ACC112 (cell line): ENCODE data around the gene TNFRSF13B.
A peak's percentile ranks its signal among the peaks of the same experiment; 100 is the strongest.
"Not testable (repeated sequence)": the region's sequence is repeated elsewhere in the genome, so short reads cannot be mapped to it uniquely, and the experiment has no call there.

Source experiments
- H2AFZ ChIP-seq: fragments of 200-600 bp; sonication (generic); one replicate; pipeline ENCODE4 v1.6.0; 2017; ENCODE audit warnings: antibody characterized with exemption, low read length; ENCODE audit not compliant: unreplicated experiment
- H3K27ac ChIP-seq: fragments of 200-600 bp; sonication (generic); 2 replicates; pipeline ENCODE4 v1.5.1; 2014; ENCODE audit warnings: low read depth, mild to moderate bottlenecking, antibody characterized with exemption, low read length, moderate library complexity
- H3K27me3 ChIP-seq: fragments of 200-600 bp; sonication (generic); 2 replicates; pipeline ENCODE4 v1.6.1; 2014; ENCODE audit warnings: mild to moderate bottlenecking, antibody characterized with exemption, low read length, moderate library complexity, mixed read lengths; ENCODE audit not compliant: insufficient read depth
- H3K36me3 ChIP-seq: fragments of 200-600 bp; sonication (generic); 2 replicates; pipeline ENCODE4 v1.6.1; 2016; ENCODE audit warnings: mild to moderate bottlenecking, antibody characterized with exemption, low read length, moderate library complexity, mixed read lengths; ENCODE audit not compliant: insufficient read depth
- H3K4me1 ChIP-seq: fragments of 200-600 bp; sonication (generic); one replicate; pipeline ENCODE4 v1.6.1; 2016; ENCODE audit warnings: low read length, mixed read lengths; ENCODE audit not compliant: insufficient read depth, unreplicated experiment, control insufficient read depth
- H3K4me3 ChIP-seq: fragments of 200-600 bp; sonication (generic); 2 replicates; pipeline ENCODE4 v1.5.1; 2014; ENCODE audit warnings: mild to moderate bottlenecking, low read depth, low read length
- H3K79me2 ChIP-seq: fragments of 200-600 bp; sonication (generic); one replicate; pipeline ENCODE4 v1.6.0; 2016; ENCODE audit warnings: low read length; ENCODE audit not compliant: control insufficient read depth, unreplicated experiment, insufficient read depth

Gene TNFRSF13B

DNA sequence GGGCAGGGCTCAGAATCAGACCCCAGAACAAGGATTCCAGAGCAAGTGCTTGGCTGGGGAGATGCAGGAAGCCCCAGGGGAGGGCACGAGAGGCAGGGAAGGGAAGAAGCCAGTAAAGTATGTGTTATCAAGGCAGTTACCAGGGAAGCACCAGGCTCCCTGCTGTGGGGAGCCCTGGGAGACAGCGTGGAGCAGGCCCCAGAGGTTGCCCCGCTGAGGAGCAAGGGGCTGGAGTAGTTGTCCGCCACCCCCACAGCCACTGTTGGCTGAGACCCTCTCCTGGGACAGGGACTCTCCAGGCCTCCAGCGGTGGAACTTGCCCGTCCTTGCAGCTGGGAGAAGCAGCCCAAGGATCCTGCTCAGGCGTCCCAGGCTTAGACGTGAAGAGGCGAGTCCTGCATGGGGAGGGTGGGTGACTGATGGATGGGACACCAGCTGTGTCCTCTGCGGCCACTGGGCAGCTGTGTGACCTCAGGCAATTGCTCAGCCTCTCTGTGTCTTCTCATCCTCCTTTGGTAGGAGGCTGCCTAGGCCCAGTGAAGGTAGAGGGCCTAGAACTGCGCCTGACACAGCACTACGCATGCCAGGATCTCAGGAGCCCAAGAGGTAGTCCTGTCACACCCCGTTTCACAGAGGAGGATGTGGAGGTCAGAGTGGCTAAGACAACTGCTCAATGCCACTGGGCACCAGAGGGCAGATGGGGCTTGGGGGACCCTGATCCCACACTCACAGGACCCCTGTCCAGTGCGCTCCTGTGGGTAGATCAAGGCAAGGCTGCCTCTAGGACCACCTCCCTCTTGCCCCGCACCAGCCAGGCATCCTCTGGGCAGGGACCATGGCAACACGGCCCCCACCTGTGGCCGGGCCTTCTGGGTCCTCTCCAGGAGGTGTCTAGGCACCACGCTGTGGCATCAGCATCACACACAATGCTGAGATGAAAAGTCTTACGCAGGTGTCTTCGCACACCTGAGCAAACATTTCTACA, 31.1 kb upstream of the TNFRSF13B start:
- not testable (repeated sequence) for H3K4me1 ChIP-seq, H3K27ac ChIP-seq, H3K36me3 ChIP-seq, H3K4me3 ChIP-seq, H2AFZ ChIP-seq, H3K27me3 ChIP-seq, H3K79me2 ChIP-seq

DNA sequence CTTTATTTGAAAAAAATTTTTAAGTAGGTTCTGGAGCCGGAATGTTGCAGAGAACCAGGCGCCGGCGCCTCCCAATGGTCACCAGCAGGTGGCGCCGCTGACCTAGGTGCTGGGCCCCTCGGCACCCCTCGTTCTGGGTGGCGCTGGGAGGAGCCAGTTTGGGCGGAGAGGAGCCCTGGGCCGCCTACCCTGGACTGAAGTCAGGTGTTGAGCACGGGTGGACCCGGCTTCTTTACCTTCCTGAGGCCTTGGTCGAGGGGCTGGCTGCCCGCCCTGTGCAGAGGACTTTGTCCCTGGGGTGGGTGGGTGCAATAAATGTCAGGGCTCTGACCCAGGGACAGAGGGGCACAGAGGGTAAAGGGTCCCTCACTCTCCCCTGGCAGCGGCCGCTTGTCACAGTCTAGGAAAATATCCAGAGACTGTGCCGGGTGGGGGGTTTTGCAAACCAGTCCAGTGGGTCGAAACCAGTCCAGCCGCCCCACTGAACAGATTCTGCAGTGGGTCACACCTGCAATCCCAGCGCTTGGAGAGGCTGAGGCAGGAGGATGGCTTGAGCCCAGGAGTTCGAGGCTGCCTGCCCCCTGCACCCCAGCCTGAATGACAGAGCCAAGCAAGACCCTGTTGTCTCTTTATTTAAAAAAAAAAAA, 30.1 kb upstream of the TNFRSF13B start:
- Histone ChIP-seq H3K27ac (no peak overlapping the region), H3K4me1 (no peaks in the 10 kb centered on the region), H3K4me3 (no peak overlapping the region), H3K36me3 (no peaks in the 10 kb centered on the region), H3K79me2 (no peaks in the 10 kb centered on the region), H2AFZ (peak overlapping the region; percentile 23), H3K27me3 (no peaks in the 10 kb centered on the region)

DNA sequence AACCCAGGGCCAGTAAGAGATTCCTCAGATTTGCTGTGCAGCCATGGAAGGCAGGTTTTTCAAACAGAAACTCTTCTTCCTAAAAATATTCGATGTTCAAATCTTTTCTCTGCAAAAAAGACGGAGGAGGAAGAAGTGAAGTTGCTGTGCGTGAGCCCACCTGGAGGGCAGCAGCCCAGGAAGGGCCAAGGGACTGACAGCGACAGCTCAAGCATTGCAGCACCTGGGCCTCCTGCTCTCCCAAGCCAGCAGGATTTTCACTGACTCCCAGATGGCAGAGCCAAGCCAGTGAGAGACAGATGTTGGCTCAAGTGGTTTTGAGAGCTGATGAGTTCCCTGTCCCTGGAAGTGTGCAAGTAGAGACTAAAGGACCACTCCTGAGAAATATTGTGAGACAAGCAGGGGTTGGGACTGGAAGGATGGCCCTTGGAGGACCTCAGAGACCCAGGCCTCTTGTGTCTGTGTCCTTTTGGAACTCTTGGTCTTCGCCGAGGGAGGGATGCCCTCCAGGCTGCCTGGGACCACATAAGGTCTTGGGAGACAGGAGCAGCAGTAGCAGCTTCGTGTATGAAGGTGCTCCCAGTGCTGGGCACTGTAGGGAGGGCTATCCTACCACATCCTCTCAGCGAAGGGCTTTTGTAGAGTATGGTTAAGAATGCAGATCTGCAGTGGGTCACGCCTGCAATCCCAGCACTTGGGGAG, 29.3 kb upstream of the TNFRSF13B start:
- no peak overlapping the region for H2AFZ ChIP-seq
- H3K27ac ChIP-seq, result no peak overlapping the region

DNA sequence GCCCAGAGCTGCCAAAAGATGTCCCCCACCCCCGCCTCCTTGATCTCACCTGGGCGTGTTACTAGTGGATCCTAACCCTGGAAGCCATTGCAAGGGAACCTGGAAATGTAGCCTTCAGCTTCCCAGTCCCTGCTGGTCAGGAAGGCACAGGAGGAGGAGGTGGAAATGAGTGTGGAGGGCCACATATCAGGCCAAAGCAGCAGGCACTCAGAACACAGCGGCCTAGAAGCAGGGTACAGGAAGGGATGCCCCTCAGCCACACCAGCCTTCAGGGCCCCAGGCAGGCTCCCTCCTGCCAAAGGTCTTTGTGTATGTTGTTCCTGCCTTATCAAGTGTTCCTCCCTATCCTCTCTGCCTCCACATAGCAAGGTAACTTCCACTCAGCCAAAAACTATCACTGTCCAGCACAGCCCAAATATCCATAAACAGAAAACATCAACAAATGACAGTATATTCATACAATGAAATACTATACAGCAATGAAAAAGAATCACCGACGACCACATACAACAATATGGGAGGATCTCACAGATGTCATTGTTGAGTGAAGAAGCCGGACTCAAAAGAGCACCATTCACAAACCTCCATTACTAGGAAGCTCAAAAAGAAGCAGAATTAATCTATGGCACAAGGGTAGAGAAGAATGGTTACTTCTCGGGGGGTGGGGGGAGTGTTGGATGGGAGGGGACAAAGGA, 28.2 kb upstream of the TNFRSF13B start:
- H3K4me1 ChIP-seq, result no peaks in the 10 kb centered on the region
- no peak overlapping the region for H3K27ac ChIP-seq

More for the DNA sequence above, 29.3 kb upstream of the TNFRSF13B start:
- Histone ChIP-seq H3K4me1 (no peaks in the 10 kb centered on the region), H3K4me3 (no peak overlapping the region), H3K27me3 (no peaks in the 10 kb centered on the region), H3K79me2 (no peaks in the 10 kb centered on the region), H3K36me3 (no peaks in the 10 kb centered on the region)

DNA sequence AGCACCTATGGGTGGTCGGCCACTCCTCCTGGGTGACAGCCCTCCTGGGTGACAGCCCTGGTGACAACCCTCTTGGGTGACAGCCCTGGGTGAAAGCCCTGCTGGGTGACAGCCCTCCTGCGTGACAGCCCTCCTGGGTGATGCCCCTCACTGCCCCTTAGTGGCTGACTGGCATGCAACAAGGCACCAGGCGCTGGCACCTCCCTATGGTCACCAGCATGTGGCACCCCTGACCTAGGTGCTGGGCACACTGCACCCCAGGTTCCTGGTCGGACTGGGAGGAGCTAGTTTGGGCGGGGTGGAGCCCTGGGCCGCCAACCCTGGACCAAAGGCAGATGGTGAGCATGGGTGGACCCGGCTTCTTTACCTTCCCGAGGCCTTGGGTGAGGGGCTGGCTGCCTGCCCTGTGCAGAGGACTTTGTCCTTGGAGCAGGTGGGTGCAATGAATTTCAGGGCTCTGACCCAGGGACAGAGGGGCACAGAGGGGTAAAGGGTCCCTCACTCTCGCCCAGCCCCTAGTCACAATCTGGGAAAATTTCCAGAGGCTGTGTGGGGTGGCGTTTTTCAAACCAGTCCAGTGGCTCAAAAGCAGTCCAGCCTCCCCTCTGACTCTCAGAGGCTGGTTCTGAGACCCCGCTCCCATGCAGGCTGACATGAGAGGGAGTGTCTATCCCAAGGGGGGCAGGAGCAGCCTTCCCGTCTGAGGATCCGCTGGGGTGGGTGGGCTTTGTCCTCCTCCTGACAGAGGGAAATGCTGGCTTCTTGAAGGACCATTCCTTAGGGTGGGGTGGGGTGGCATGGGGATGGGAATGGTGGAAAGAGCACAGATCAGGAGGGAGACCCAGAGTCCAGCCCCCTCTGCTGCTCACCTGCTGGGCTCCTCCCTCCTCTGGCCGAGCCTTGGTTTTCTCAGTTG, 25.9 kb upstream of the TNFRSF13B start:
- Histone ChIP-seq H3K4me3 (no peak overlapping the region), H3K4me1 (no peaks in the 10 kb centered on the region), H3K27ac (no peak overlapping the region), H3K79me2 (no peaks in the 10 kb centered on the region), H3K27me3 (no peaks in the 10 kb centered on the region), H2AFZ (no peak overlapping the region), H3K36me3 (no peaks in the 10 kb centered on the region)

More for the DNA sequence above, 28.2 kb upstream of the TNFRSF13B start:
- Histone ChIP-seq H2AFZ (no peak overlapping the region), H3K36me3 (no peaks in the 10 kb centered on the region), H3K27me3 (no peaks in the 10 kb centered on the region), H3K4me3 (no peak overlapping the region), H3K79me2 (no peaks in the 10 kb centered on the region)

DNA sequence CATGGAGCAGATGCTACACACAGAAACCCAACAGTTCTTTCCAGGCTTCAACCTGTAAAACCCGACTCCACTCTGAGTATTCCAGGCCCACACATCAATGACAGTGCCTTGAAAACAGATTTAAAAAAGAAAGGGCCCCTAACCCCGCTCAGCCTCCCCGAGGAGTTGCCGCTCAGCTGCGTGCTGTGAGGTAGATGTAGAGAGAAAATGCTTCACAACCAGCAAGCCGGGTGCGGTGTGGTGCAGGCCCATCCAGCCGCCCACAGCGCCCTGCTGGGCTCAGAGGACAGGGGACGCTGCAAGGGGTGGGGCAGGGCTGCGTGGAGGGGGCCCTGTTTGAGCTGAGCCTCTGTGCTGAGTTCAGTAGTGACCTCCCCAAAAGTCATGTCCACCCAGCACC, 24.8 kb upstream of the TNFRSF13B start:
- H3K27me3 ChIP-seq, H2AFZ ChIP-seq: not testable (repeated sequence)

DNA sequence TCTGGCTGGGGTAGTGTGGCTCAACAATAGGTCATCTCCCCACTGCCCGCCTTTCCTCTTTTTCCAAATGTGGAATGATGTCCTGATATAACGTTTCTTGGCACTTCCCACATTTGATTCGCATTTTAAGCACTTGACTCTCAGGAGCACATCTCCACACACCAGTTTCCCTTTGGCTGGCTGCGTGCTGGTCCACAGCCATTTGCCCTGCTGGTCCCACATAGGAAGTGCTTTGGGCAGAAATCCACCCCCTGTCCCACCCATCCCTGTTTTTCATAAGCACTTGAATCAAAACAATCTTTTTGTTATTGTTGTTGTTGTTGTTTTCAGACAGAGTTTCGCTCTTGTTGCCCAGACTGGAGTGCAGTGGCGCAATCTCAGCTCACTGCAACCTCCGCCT, 24.0 kb upstream of the TNFRSF13B start:
- Histone ChIP-seq H3K36me3 (no peaks in the 10 kb centered on the region), H3K27me3 (no peaks in the 10 kb centered on the region), H2AFZ (no peak overlapping the region), H3K4me3 (no peak overlapping the region), H3K79me2 (no peaks in the 10 kb centered on the region), H3K27ac (no peak overlapping the region), H3K4me1 (no peaks in the 10 kb centered on the region)

More for the DNA sequence above, 24.8 kb upstream of the TNFRSF13B start:
- H3K79me2 ChIP-seq, H3K4me1 ChIP-seq, H3K4me3 ChIP-seq, H3K36me3 ChIP-seq, H3K27ac ChIP-seq: not testable (repeated sequence)

DNA sequence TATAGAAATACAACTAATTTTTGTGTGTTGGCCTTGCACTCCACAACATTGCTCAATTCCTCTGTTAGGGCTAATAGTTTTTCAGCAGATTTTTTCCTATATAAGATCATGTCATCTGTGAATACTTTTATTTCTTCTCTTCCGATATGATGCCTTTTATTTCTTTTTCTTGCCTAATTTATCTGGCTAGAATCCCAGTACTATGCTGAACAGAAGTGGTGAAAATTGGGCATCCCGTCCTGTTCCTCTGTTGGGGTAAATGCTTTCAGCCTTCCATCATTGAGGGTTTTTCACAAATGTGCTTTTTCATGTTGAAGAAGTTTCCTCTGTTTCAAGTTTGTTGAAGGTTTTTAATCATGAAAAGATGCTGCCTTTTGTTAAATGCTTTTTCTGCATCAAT, 22.7 kb upstream of the TNFRSF13B start:
- no peaks in the 10 kb centered on the region for H3K79me2 ChIP-seq
- H3K36me3 ChIP-seq, result no peaks in the 10 kb centered on the region
- no peak overlapping the region for H3K27ac ChIP-seq
- H3K4me3 ChIP-seq, result no peak overlapping the region
- H3K4me1 ChIP-seq, result no peaks in the 10 kb centered on the region
- no peaks in the 10 kb centered on the region for H3K27me3 ChIP-seq
- no peak overlapping the region for H2AFZ ChIP-seq

DNA sequence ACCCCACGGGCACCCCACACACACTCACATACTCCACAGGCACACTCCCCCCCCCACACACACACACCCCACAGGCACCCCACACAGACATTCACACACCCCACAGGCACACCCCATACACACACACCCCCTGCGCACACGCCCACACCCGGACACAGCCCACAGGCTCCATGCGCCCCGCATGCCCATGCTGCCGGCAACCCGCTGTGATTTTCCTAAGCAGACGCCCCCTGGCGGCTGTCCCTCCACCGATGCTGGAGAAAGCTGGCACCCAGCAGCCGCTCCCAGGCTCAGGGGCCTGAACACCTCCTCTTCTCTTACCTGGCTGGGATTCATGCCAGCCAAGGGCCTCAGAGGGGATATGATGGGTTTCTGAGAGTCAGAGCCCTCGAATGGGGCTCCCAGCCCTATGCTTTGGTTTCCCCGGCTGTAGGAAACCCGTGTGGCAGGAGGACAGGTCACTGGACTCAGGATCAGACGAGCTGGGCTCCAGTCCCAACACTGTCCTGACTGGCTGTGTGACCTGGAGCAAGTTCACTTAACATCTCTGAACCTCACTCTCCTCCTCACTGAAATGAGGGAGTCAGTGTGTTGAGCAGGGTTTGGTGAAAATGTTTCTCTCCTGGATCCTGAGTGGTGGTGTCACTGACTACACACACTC, 19.6 kb upstream of the TNFRSF13B start:
- Histone ChIP-seq H3K4me3 (no peak overlapping the region), H3K4me1 (peaks cover 16% of the 10 kb centered on the region), H3K36me3 (no peaks in the 10 kb centered on the region), H3K27me3 (no peaks in the 10 kb centered on the region), H3K79me2 (no peaks in the 10 kb centered on the region), H3K27ac (no peak overlapping the region), H2AFZ (no peak overlapping the region)
